CD8-positive, alpha-beta memory T cell (primary cell): Measurements from ENCODE around the gene SLC26A11. TPM values are rescaled to one million over a fixed set of nuclear protein-coding genes. Genes with fewer than 3 reads are reported as not detected.

Experiments
- CTCF ChIA-PET: fragments of 350-600 bp; sonication (Branson Sonifier 250); formaldehyde crosslinking; loops from one replicate; lab custom pipeline; 2021; ENCODE audit warnings: antibody characterized with exemption; lab: Charles Lee
- POLR2A ChIA-PET: fragments of 350-600 bp; sonication (Branson Sonifier 250); formaldehyde crosslinking; loops from one replicate; lab custom pipeline; 2021; ENCODE audit warnings: antibody characterized with exemption; lab: Charles Lee
- DNase-seq, 5 donors: peaks; one replicate each; pipeline versions ENCODE4 v3.0.0 to v3.0.0-alpha.2; 2020 to 2022; ENCODE audit warnings: mixed read lengths in 1 of 5
- H3K27ac ChIP-seq: one replicate; pipeline ENCODE4 v1.7.0; 2013; ENCODE audit warnings: low read depth, mild to moderate bottlenecking, low read length, moderate library complexity
- H3K27me3 ChIP-seq: 2 replicates; pipeline ENCODE4 v1.7.0; 2013; ENCODE audit warnings: low read length, mild to moderate bottlenecking; ENCODE audit not compliant: insufficient read depth, poor library complexity, severe bottlenecking
- H3K36me3 ChIP-seq: 2 replicates; pipeline ENCODE4 v1.7.0; 2013; ENCODE audit warnings: mild to moderate bottlenecking, low read length, moderate library complexity; ENCODE audit not compliant: insufficient read depth
- H3K4me1 ChIP-seq: 2 replicates; pipeline ENCODE4 v1.7.0; 2013; ENCODE audit warnings: mild to moderate bottlenecking, low read length, moderate library complexity; ENCODE audit not compliant: insufficient read depth
- H3K4me3 ChIP-seq: 2 replicates; pipeline ENCODE4 v1.7.0; 2013; ENCODE audit warnings: mild to moderate bottlenecking, low read length
- H3K9me3 ChIP-seq: 2 replicates; pipeline ENCODE4 v1.7.0; 2013; ENCODE audit warnings: mild to moderate bottlenecking, low read length
- H3K27ac Mint-ChIP-seq, 8 donors: one replicate each; pipeline ENCODE4 v1.8.0; 2020 to 2021; ENCODE audit warnings: mixed read lengths in 8 of 8, mild to moderate bottlenecking in 6 of 8, inconsistent platforms in 3 of 8, moderate library complexity in 3 of 8
- H3K27me3 Mint-ChIP-seq, 2 donors: one replicate each; pipeline ENCODE4 v1.8.0; 2020 to 2021; ENCODE audit warnings: mixed read lengths in 2 of 2, mild to moderate bottlenecking in 1 of 2, moderate library complexity in 1 of 2
- H3K36me3 Mint-ChIP-seq, 3 donors: one replicate each; pipeline ENCODE4 v1.8.0; 2020 to 2021; ENCODE audit warnings: mixed read lengths in 3 of 3, inconsistent platforms in 1 of 3, mild to moderate bottlenecking in 1 of 3
- H3K4me1 Mint-ChIP-seq, 3 donors: one replicate each; pipeline ENCODE4 v1.8.0; 2020 to 2021; ENCODE audit warnings: mixed read lengths in 3 of 3, inconsistent platforms in 1 of 3, mild to moderate bottlenecking in 1 of 3
- H3K4me3 Mint-ChIP-seq, 7 donors: one replicate each; pipeline ENCODE4 v1.8.0; 2020 to 2021; ENCODE audit warnings: mixed read lengths in 7 of 7, mild to moderate bottlenecking in 6 of 7, moderate library complexity in 4 of 7, inconsistent platforms in 2 of 7
- H3K9me3 Mint-ChIP-seq, 5 donors: one replicate each; pipeline ENCODE4 v1.8.0; 2020 to 2022; ENCODE audit warnings: mixed read lengths in 5 of 5, mild to moderate bottlenecking in 3 of 5, moderate library complexity in 2 of 5, inconsistent platforms in 1 of 5
- polyA plus RNA-seq: library from polyadenylated mRNA; unstranded; fragments of 300-500 nt; fragmentation: Illumina TruSeq; gene quantifications from one replicate; pipeline ENCODE4 v1.2.3, GENCODE V29; 2021
- total RNA-seq, 2 experiments: library from RNA; stranded (reverse); gene quantifications; one replicate each; pipeline ENCODE4 v1.2.3, GENCODE V29; 2021

Gene SLC26A11
- total and polyA plus RNA-seq, 3 experiments from 2014 or later: 7.0 to 19.6 (median 18.1) TPM

DNA sequence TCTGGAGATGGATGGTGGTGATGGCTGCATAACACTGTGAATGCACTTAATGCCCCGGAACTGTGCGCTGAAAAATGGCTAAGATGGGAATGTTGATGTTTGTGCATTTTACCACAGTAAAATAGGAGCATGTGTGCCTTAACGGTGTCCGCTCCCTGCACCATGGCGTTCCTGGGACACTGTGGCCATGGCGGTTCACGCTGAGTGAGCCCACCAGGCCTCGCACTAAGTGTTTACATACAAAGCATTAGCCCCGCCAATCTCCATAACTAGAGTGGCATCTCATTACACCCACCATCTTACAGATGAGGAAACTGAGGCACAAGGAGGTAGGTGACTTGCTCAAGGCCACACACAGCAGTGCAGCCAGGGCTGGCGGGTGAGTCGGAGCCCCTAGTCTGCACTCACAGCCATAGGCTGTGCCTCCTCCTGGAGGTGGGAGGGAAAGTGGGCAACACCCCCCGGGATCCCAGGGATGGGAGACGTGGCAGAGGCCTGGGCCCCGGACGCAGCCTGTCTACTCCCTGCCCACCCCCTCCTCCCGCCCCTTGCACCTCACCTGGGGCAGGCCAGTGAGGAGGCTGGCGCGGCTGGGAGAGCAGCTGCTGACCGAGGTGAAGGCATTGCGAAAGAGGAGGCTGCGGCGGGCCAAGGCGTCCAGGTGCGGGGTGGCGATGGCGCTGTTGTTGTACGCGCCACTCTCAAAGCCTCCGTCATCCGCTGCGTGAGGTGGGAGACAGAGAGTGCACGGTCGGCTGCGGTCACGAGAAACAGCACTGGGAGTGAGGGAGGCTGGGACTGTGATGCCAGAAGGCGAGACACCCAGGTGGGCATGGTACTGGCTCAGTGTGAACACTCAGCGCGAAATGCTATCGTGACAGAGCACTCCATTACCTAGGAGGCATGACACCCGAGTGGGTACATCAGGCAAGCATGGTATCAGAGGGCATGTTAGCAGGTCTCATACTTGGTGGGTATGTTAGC, 3.5 kb upstream of the SLC26A11 start:
- POLR2A ChIA-PET: no interaction called here
- no peak for DNase-seq
- H3K27ac ChIP-seq: no peak overlapping the region
- Mint-ChIP-seq H3K4me1 (peaks cover 34 to 45% (median 35%) of the 10 kb centered on the region in 3 donors), H3K4me3 (peak overlapping the region in 4 of 7 donors; percentile 26 to 81 (median 64)), H3K36me3 (peaks cover 0 to 68% (median 16%) of the 10 kb centered on the region in 3 donors), H3K27me3 (no peaks in the 10 kb centered on the region), H3K27ac (peak overlapping the region in 7 of 8 donors; percentile 8 to 68 (median 52)), H3K9me3 (no peaks in the 10 kb centered on the region)
- CTCF ChIA-PET: no interaction called here
- no peaks in the 10 kb centered on the region for H3K9me3 ChIP-seq
- peaks cover 7% of the 10 kb centered on the region for H3K36me3 ChIP-seq
- H3K27me3 ChIP-seq: no peaks in the 10 kb centered on the region
- H3K4me3 ChIP-seq: no peak overlapping the region
- peaks cover 31% of the 10 kb centered on the region for H3K4me1 ChIP-seq

DNA sequence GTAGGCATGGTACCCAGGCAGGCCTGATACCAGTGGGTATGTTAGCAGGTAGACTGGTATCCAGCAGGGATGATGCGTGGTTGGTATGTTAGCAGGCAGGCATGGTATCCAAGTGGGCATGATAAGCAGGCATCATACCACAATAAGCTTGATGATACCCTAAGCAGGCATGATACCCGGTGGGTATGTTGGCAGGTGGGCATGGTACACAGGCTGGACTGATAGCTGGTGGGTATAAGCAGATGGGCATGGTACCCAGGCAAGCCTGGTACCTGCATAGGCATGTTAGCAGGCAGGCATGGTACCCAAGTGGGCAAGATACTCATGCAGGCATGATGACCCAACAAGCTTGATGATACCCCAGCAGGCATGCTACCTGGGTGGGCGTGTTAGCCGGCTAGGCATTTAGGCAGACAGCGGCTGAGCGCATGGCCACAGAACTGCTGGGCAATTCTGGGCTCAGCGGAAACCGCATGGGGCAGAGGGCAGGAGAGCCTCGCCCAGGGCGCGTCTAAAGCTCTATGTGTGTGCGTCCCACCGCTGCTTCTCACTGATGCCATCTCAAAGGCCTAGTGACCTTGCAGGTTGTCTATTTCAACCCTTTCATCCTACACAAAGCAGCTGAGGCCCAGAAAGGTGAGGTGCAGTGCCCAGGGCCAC, 2.4 kb upstream of the SLC26A11 start:
- Histone ChIP-seq H3K4me1 (peaks cover 31% of the 10 kb centered on the region), H3K27me3 (no peaks in the 10 kb centered on the region), H3K9me3 (no peaks in the 10 kb centered on the region), H3K27ac (no peak overlapping the region), H3K36me3 (peaks cover 7% of the 10 kb centered on the region), H3K4me3 (no peak overlapping the region)
- ChIA-PET CTCF (interaction anchor here (0.9 kb wide), 1 partner anchor 19 kb away, joined by 4 read pairs; no protein-coding TSS in a partner anchor), POLR2A (interaction anchor here (1.8 kb wide), 1 partner anchor 48 kb away, joined by 5 read pairs; no protein-coding TSS in a partner anchor)
- DNase-seq: no peak
- Mint-ChIP-seq H3K4me3 (peak overlapping the region in 5 of 7 donors; percentile 41 to 96 (median 76)), H3K36me3 (peaks cover 0 to 65% (median 18%) of the 10 kb centered on the region in 3 donors), H3K27me3 (no peaks in the 10 kb centered on the region), H3K4me1 (peaks cover 34 to 52% (median 37%) of the 10 kb centered on the region in 3 donors), H3K27ac (peak overlapping the region; percentile 8 to 98 (median 94)), H3K9me3 (no peaks in the 10 kb centered on the region)

DNA sequence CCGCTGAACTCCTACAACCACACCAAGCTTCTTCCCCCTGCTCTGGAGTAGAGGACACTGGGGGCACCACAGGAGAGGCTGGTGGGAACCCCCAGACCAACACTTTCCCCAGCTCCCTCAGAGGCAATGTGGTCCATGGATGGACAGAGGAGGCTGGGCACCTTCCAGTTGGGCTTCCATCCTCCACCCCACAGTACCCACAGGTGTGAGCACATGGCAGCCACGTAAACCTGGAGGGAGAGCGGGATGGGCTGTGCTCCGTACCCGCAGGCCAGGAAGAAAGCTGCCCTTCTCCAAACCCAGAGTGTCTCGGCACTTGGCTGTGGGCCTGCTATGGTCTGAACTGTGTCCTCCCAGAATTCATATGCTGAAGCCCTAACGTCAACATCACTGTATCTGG, 1.8 kb upstream of the SLC26A11 start:
- H3K4me1 Mint-ChIP-seq: peaks cover 34 to 58% (median 41%) of the 10 kb centered on the region in 3 donors
- peak overlapping the region; percentile 90 to 99 (median 95) for H3K4me3 Mint-ChIP-seq
- peak overlapping the region; percentile 99 for H3K4me3 ChIP-seq

DNA sequence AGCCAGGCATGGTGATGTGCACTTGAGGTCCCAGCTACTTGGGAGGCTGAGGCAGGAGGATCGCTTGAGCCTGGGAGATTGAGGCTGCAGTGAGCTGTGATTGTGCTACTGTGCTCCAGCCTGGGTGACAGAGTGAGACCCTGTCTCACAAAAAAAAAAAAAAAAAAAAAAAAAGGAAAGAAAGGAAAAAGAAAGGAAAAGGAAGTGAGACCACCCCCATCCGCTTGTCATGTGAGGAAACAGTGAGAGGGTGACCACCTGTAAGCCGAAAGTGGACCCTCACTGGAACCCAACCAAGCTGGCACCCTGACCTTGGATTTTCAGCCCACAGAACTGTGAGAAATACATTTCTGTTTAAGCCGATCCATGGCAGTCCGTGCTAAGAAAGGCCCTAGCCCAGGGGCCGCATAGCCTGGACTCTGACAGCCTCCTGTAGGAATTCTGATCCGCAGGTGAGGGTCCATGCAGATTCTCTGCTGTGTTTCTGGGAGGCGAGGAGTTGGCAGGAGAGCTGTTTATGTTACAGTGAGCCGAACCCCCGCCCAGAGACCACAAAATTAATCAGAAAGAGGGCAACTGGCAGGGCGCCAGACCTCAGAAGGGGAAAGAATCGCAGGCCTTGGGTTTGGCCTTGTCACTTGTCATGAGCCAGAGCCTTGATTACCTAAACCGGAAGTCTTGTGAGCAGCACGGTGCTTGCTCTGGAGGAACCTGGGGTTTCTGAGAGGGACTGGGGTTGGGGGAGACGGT, 1.0 kb upstream of the SLC26A11 start:
- Histone ChIP-seq H3K4me3 (peak overlapping the region; percentile 99), H3K36me3 (peaks cover 7% of the 10 kb centered on the region), H3K27me3 (no peaks in the 10 kb centered on the region), H3K9me3 (no peaks in the 10 kb centered on the region), H3K4me1 (peaks cover 31% of the 10 kb centered on the region), H3K27ac (peak overlapping the region; percentile 94)
- Mint-ChIP-seq H3K27me3 (no peaks in the 10 kb centered on the region), H3K4me3 (peak overlapping the region; percentile 90 to 99 (median 95)), H3K9me3 (no peaks in the 10 kb centered on the region), H3K36me3 (peaks cover 0 to 64% (median 22%) of the 10 kb centered on the region in 3 donors), H3K4me1 (peaks cover 38 to 63% (median 44%) of the 10 kb centered on the region in 3 donors), H3K27ac (peak overlapping the region; percentile 87 to 99 (median 96))
- DNase-seq: peak; percentile 87 to 96 (median 90)
- ChIA-PET CTCF (interaction anchor here (0.8 to 1.7 kb wide), 7 partner anchors 17 to 118 kb away, joined by 3 to 10 read pairs (median 3); partner anchors contain the start of gene GAA), POLR2A (interaction anchor here (0.7 to 1.8 kb wide), 5 partner anchors 24 to 150 kb away, joined by 3 to 7 read pairs (median 5); no protein-coding TSS in a partner anchor)

More for the DNA sequence above, 1.8 kb upstream of the SLC26A11 start:
- no peaks in the 10 kb centered on the region for H3K27me3 ChIP-seq
- H3K27ac ChIP-seq: no peak overlapping the region
- peaks cover 0 to 65% (median 19%) of the 10 kb centered on the region in 3 donors for H3K36me3 Mint-ChIP-seq
- POLR2A ChIA-PET: interaction anchor here (1.8 kb wide), 1 partner anchor 47 kb away, joined by 5 read pairs; no protein-coding TSS in a partner anchor
- no peak for DNase-seq
- peak overlapping the region; percentile 87 to 98 (median 95) for H3K27ac Mint-ChIP-seq
- CTCF ChIA-PET: interaction anchor here (0.9 to 1.7 kb wide), 2 partner anchors 18 to 23 kb away, joined by 4 to 10 read pairs; no protein-coding TSS in a partner anchor
- H3K9me3 ChIP-seq: no peaks in the 10 kb centered on the region
- peaks cover 31% of the 10 kb centered on the region for H3K4me1 ChIP-seq
- H3K27me3 Mint-ChIP-seq: no peaks in the 10 kb centered on the region
- H3K9me3 Mint-ChIP-seq: no peaks in the 10 kb centered on the region
- H3K36me3 ChIP-seq: peaks cover 7% of the 10 kb centered on the region

DNA sequence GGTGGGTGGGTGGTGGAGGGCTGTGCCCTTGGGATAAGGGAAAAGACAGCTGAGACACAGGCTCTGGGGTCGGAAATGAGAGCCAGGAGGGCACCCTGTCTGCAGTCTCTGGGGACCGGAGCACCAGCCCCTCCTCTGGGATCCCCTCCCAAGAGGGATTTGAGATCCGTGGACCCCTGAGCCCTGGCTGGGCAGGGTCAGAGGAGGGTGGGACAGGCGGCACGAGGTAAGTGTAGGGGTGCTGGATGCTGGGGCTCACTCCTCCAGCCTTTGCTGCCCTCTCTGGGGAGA, 519 bp upstream of the SLC26A11 start:
- no peaks in the 10 kb centered on the region for H3K9me3 ChIP-seq
- Mint-ChIP-seq H3K4me1 (peaks cover 42 to 67% (median 44%) of the 10 kb centered on the region in 3 donors), H3K4me3 (peak overlapping the region; percentile 90 to 99 (median 95)), H3K27ac (peak overlapping the region; percentile 87 to 99 (median 96)), H3K36me3 (peaks cover 0 to 64% (median 22%) of the 10 kb centered on the region in 3 donors), H3K27me3 (no peaks in the 10 kb centered on the region), H3K9me3 (no peaks in the 10 kb centered on the region)
- H3K27ac ChIP-seq: peak overlapping the region; percentile 94
- no peak for DNase-seq
- peaks cover 7% of the 10 kb centered on the region for H3K36me3 ChIP-seq
- H3K27me3 ChIP-seq: no peaks in the 10 kb centered on the region
- ChIA-PET POLR2A (interaction anchor here (1.0 to 1.3 kb wide), 3 partner anchors 24 to 106 kb away, joined by 3 to 7 read pairs (median 5); no protein-coding TSS in a partner anchor), CTCF (interaction anchor here (0.8 to 1.7 kb wide), 6 partner anchors 17 to 118 kb away, joined by 3 to 10 read pairs (median 3); partner anchors contain the start of gene GAA)
- H3K4me1 ChIP-seq: peaks cover 31% of the 10 kb centered on the region
- H3K4me3 ChIP-seq: peak overlapping the region; percentile 99

DNA sequence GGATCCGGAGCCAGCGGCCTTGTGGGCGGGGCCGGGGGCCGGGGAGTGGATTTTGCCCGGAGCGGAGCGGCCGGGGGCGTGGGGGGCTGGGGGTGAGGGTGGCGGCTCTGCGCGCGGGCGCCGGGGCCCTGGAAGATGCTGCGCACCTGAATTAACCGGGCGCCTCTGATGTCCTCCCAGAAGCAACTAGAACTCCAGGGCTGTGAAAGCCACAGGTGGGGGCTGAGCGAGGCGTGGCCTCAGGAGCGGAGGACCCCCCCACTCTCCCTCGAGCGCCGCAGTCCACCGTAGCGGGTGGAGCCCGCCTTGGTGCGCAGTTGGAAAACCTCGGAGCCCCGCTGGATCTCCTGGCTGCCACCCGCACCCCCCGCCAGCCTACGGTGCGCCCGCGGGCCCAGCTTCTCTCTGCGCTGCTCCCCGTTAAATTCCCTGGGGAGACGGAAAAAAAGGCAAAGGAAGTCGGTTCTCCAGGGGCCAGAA, 549 bp downstream of the SLC26A11 start:
- DNase-seq: peak in 2 of 5 donors; percentile 16 to 17
- H3K4me3 ChIP-seq: peak overlapping the region; percentile 99

More for the DNA sequence above, 549 bp downstream of the SLC26A11 start:
- Histone ChIP-seq H3K9me3 (no peaks in the 10 kb centered on the region), H3K27me3 (no peaks in the 10 kb centered on the region), H3K27ac (peak overlapping the region; percentile 94), H3K4me1 (peaks cover 31% of the 10 kb centered on the region), H3K36me3 (peaks cover 7% of the 10 kb centered on the region)
- Mint-ChIP-seq H3K27me3 (no peaks in the 10 kb centered on the region), H3K4me1 (peaks cover 42 to 65% (median 44%) of the 10 kb centered on the region in 3 donors), H3K9me3 (no peaks in the 10 kb centered on the region), H3K36me3 (peaks cover 0 to 61% (median 20%) of the 10 kb centered on the region in 3 donors), H3K27ac (peak overlapping the region in 7 of 8 donors; percentile 60 to 95 (median 83)), H3K4me3 (peak overlapping the region; percentile 76 to 89 (median 82))
- ChIA-PET CTCF (interaction anchor here (1.3 kb wide), 1 partner anchor 19 kb away, joined by 3 read pairs; no protein-coding TSS in a partner anchor), POLR2A (no interaction called here)
